IMR-90 (cell line): ENCODE data around the gene SLC7A6OS. TPM values are rescaled to one million over a fixed set of nuclear protein-coding genes. Genes with fewer than 3 reads are reported as not detected.

ENCODE experiments used
- ATAC-seq: fragments of 200-7000 bp; cut with Tn5 transposase; 2 replicates; pipeline ENCODE4 v1.9.1; 2020; ENCODE audit warnings: low read depth, mild to moderate bottlenecking, moderate library complexity
- BruUV-seq: library from RNA; stranded (reverse); fragments of 400-500 nt; replicated peaks from 2 replicates; lab custom pipeline; 2021; lab: Mats Ljungman, UMichigan
- CTCF ChIA-PET: fragments of 300-600 bp; formaldehyde crosslinking; extraction: SDS; loops from one replicate; lab custom pipeline; 2021; ENCODE audit warnings: antibody characterized with exemption; lab: Yijun Ruan, JAX
- POLR2A ChIA-PET: fragments of 300-600 bp; sonication (Branson Sonifier 250); formaldehyde crosslinking; loops from one replicate; lab custom pipeline; 2022; ENCODE audit warnings: antibody characterized with exemption; ENCODE audit not compliant: unreplicated experiment; lab: Charles Lee
- DNase-seq: peaks from one replicate; pipeline ENCODE4 v3.0.0; 2013
- H2AFZ ChIP-seq: replicated peaks from 2 replicates; pipeline ENCODE3; 2013; ENCODE audit warnings: low read length, mild to moderate bottlenecking; ENCODE audit not compliant: poor library complexity
- H2AK5ac ChIP-seq: 2 replicates; pipeline ENCODE4 v1.6.1; 2013; ENCODE audit warnings: low read depth, low read length, inconsistent platforms
- H2AK9ac ChIP-seq: replicated peaks from 2 replicates; pipeline ENCODE3; 2013; ENCODE audit warnings: mild to moderate bottlenecking, low read depth, low read length, moderate library complexity; ENCODE audit not compliant: poor library complexity
- H2BK120ac ChIP-seq: 2 replicates; pipeline ENCODE4 v1.6.1; 2013; ENCODE audit warnings: low read depth, low read length, inconsistent platforms
- H2BK15ac ChIP-seq: 3 replicates; pipeline ENCODE4 v1.6.1; 2013; ENCODE audit warnings: low read depth, low read length, inconsistent platforms
- H2BK20ac ChIP-seq: 2 replicates; pipeline ENCODE4 v1.6.1; 2013; ENCODE audit warnings: low read depth, mild to moderate bottlenecking, inconsistent platforms, low read length, moderate library complexity
- H2BK5ac ChIP-seq: 2 replicates; pipeline ENCODE4 v1.6.1; 2013; ENCODE audit warnings: mild to moderate bottlenecking, low read depth, low read length, inconsistent platforms; ENCODE audit not compliant: poor library complexity, severe bottlenecking
- H3K14ac ChIP-seq: replicated peaks from 2 replicates; pipeline ENCODE4 v1.6.1; 2013; ENCODE audit warnings: low read depth, low read length, inconsistent platforms
- H3K18ac ChIP-seq: 2 replicates; pipeline ENCODE4 v1.6.1; 2013; ENCODE audit warnings: low read depth, low read length, control low read depth
- H3K23ac ChIP-seq: 2 replicates; pipeline ENCODE4 v1.6.1; 2013; ENCODE audit warnings: low read depth, low read length, inconsistent platforms
- H3K27ac ChIP-seq: 2 replicates; pipeline ENCODE4 v1.5.1; 2013; ENCODE audit warnings: mild to moderate bottlenecking, control low read depth, low read length; ENCODE audit not compliant: insufficient read depth
- H3K27me3 ChIP-seq: 2 replicates; pipeline ENCODE4 v1.6.1; 2013; ENCODE audit warnings: low read length; ENCODE audit not compliant: control insufficient read depth, insufficient read depth
- H3K36me3 ChIP-seq: 2 replicates; pipeline ENCODE4 v1.6.1; 2013; ENCODE audit warnings: low read length, mixed read lengths; ENCODE audit not compliant: control insufficient read depth, insufficient read depth
- H3K4ac ChIP-seq: 2 replicates; pipeline ENCODE4 v1.6.1; 2013; ENCODE audit warnings: low read depth, low read length, inconsistent platforms
- H3K4me1 ChIP-seq: 2 replicates; pipeline ENCODE4 v1.6.1; 2013; ENCODE audit warnings: low read length, mixed read lengths; ENCODE audit not compliant: control insufficient read depth, insufficient read depth
- H3K4me2 ChIP-seq: 2 replicates; pipeline ENCODE4 v1.6.1; 2013; ENCODE audit warnings: low read depth, mild to moderate bottlenecking, control low read depth, low read length, moderate library complexity
- H3K4me3 ChIP-seq: 2 replicates; pipeline ENCODE4 v1.5.1; 2013; ENCODE audit warnings: low read depth, mild to moderate bottlenecking, control low read depth, low read length, moderate library complexity; ENCODE audit not compliant: insufficient read depth
- H3K56ac ChIP-seq: 2 replicates; pipeline ENCODE4 v1.6.1; 2013; ENCODE audit warnings: low read length, inconsistent platforms; ENCODE audit not compliant: insufficient read depth; ENCODE audit errors: extremely low read depth
- H3K79me1 ChIP-seq, 2 experiments: 2 replicates each; pipeline ENCODE4 v1.6.1; 2013; ENCODE audit warnings: low read length in 2 of 2, inconsistent platforms in 1 of 2, low read depth in 1 of 2
- H3K9ac ChIP-seq: 2 replicates; pipeline ENCODE4 v1.6.1; 2013; ENCODE audit warnings: low read depth, low read length, control low read depth
- H3K9me1 ChIP-seq: 2 replicates; pipeline ENCODE4 v1.6.1; 2013; ENCODE audit warnings: low read length, inconsistent platforms; ENCODE audit not compliant: insufficient read depth
- H3K9me3 ChIP-seq: 2 replicates; pipeline ENCODE4 v1.6.1; 2013; ENCODE audit warnings: low read length; ENCODE audit not compliant: control insufficient read depth, insufficient read depth
- H4K20me1 ChIP-seq: 2 replicates; pipeline ENCODE4 v1.6.1; 2013; ENCODE audit warnings: low read length, inconsistent platforms; ENCODE audit not compliant: insufficient read depth
- H4K5ac ChIP-seq: 2 replicates; pipeline ENCODE4 v1.6.1; 2013; ENCODE audit warnings: mild to moderate bottlenecking, low read depth, low read length, control low read depth
- H4K8ac ChIP-seq, 2 experiments: 2 replicates each; pipeline ENCODE4 v1.6.1; 2013; ENCODE audit warnings: low read depth in 2 of 2, low read length in 2 of 2, control low read depth in 1 of 2, inconsistent platforms in 1 of 2
- H4K91ac ChIP-seq: 2 replicates; pipeline ENCODE4 v1.6.1; 2013; ENCODE audit warnings: low read depth, low read length, inconsistent platforms; ENCODE audit not compliant: insufficient read depth
- CEBPB ChIP-seq: IDR thresholded peaks from 2 replicates; pipeline ENCODE4 v1.6.1; 2012; ENCODE audit warnings: low read depth, low read length, improper control_type of control experiment
- CHD1 ChIP-seq: IDR thresholded peaks from 2 replicates; pipeline ENCODE4 v1.6.1; 2012; ENCODE audit warnings: low read depth, low read length, improper control_type of control experiment
- CTCF ChIP-seq: conservative IDR thresholded peaks from 2 replicates; pipeline ENCODE4 v1.5.1; 2012; ENCODE audit warnings: mild to moderate bottlenecking, low read depth, low read length, improper control_type of control experiment
- ELK1 ChIP-seq: fragments of 150-350 bp; IDR thresholded peaks from 2 replicates; pipeline ENCODE4 v1.6.1; 2016; ENCODE audit warnings: low read depth, mild to moderate bottlenecking, low read length, moderate library complexity, borderline replicate concordance
- FOS ChIP-seq: fragments of 150-350 bp; IDR thresholded peaks from 2 replicates; pipeline ENCODE4 v1.6.1; 2016; ENCODE audit warnings: low read depth, low read length
- MAFK ChIP-seq: IDR thresholded peaks from 2 replicates; pipeline ENCODE4 v1.6.1; 2012; ENCODE audit warnings: low read depth, low read length, improper control_type of control experiment
- MAZ ChIP-seq: IDR thresholded peaks from 2 replicates; pipeline ENCODE4 v1.6.1; 2012; ENCODE audit warnings: low read depth, mild to moderate bottlenecking, low read length, improper control_type of control experiment, moderate library complexity, borderline replicate concordance
- NFE2L2 ChIP-seq: fragments of 150-350 bp; IDR thresholded peaks from 2 replicates; pipeline ENCODE4 v1.6.1; 2016; ENCODE audit warnings: low read depth, mild to moderate bottlenecking, low read length
- RAD21 ChIP-seq: IDR thresholded peaks from 2 replicates; pipeline ENCODE4 v1.6.1; 2012; ENCODE audit warnings: low read length, improper control_type of control experiment
- RCOR1 ChIP-seq: IDR thresholded peaks from 2 replicates; pipeline ENCODE4 v1.6.1; 2012; ENCODE audit warnings: mild to moderate bottlenecking, low read length, improper control_type of control experiment; ENCODE audit not compliant: insufficient replicate concordance
- RFX5 ChIP-seq: IDR thresholded peaks from 2 replicates; pipeline ENCODE4 v1.8.0; 2012; ENCODE audit warnings: low read depth, mild to moderate bottlenecking, low read length, moderate library complexity
- SMC3 ChIP-seq: fragments of 150-350 bp; IDR thresholded peaks from 2 replicates; pipeline ENCODE4 v1.6.1; 2016; ENCODE audit warnings: low read depth, mild to moderate bottlenecking, antibody characterized with exemption, low read length, moderate library complexity
- WGBS, 2 experiments: methylation state at CpG; one replicate each; pipeline versions ENCODE4 v1.1.5 to v1.1.7; 2013; ENCODE audit warnings: missing lambda C conversion rate in 2 of 2; ENCODE audit not compliant: insufficient read length in 1 of 2; ENCODE audit errors: extremely low coverage in 2 of 2; 5-methylcytosine and 5-hydroxymethylcytosine counted together
- dilution Hi-C: fragments of 300-500 bp; cut with HindIII; formaldehyde crosslinking; loops from one replicate; pipeline ENCODE4 v1.14.3; 2018; ENCODE audit warnings: low sequenced_read_pairs; ENCODE audit not compliant: unreplicated experiment
- in situ Hi-C: fragments of 300-500 bp; cut with MboI; formaldehyde crosslinking; loops from 3 replicates; pipeline ENCODE4 v1.14.3; 2019; ENCODE audit warnings: low sequenced_read_pairs, inconsistent platforms, mixed read lengths
- intact Hi-C: fragments of 100-400 bp; cut with micrococcal nuclease; formaldehyde crosslinking; loops from 2 replicates; pipeline ENCODE4 v1.10.0; 2022
- polyA plus RNA-seq, 3 experiments: library from polyadenylated mRNA; depleted of rRNA; stranded (reverse); fragments of >200 nt; gene quantifications; 2 replicates each; pipeline ENCODE4 v1.2.3, GENCODE V29; 2012; ENCODE audit warnings: low replicate concordance in 1 of 3
- total RNA-seq: library from RNA; depleted of rRNA; stranded (reverse); fragments of >200 nt; gene quantifications from 2 replicates; pipeline ENCODE4 v1.2.3, GENCODE V29; 2012

Gene SLC7A6OS
- total and polyA plus RNA-seq, 2 of the 4 experiments (the other 2 are of a cell fraction), result 6.8 to 8.4 TPM

GRCh38 chr16:68287276-68288251 lies 23.2 kb downstream of the SLC7A6OS start:
- H3K79me1 ChIP-seq, result peaks cover 40 to 96% of the 10 kb centered on the region in 2 experiments
- H3K9me3 ChIP-seq, result no peaks in the 10 kb centered on the region
- H2AK5ac ChIP-seq, result peak overlapping the region; percentile 92; the same call in 1 of the 2 replicates
- peak overlapping the region; percentile 43 for H2BK5ac ChIP-seq
- H3K9ac ChIP-seq, result no peak overlapping the region
- H3K4ac ChIP-seq, result peak overlapping the region; percentile 60
- WGBS, 2 experiments, result 94% methylated on average over 7 of the region's 11 CpGs; no CpG with 5 or more reads in 1 of the 2 experiments
- peaks cover 60% of the 10 kb centered on the region for H4K20me1 ChIP-seq
- no peak overlapping the region for H3K18ac ChIP-seq
- H3K9me1 ChIP-seq, result peaks cover 37% of the 10 kb centered on the region
- H3K27me3 ChIP-seq, result no peaks in the 10 kb centered on the region
- peak overlapping the region; percentile 20; the same call in 1 of the 2 replicates for H3K23ac ChIP-seq
- no peak overlapping the region for H2AFZ ChIP-seq
- no peak overlapping the region for H3K4me2 ChIP-seq
- H3K4me3 ChIP-seq, result no peak overlapping the region
- H3K14ac ChIP-seq, result peak overlapping the region; percentile 65
- no TSS peak for BruUV-seq
- peak overlapping the region; percentile 48; the same call in 1 of the 2 replicates for H3K27ac ChIP-seq
- ATAC-seq (peak; percentile 95), DNase-seq (peak; percentile 86)
- dilution Hi-C loops (no loop called here), intact Hi-C loops (no loop called here), in situ Hi-C loops (no loop called here)
- no peak overlapping the region for H4K8ac ChIP-seq
- POLR2A ChIA-PET, result no interaction called here
- no peak overlapping the region for H2BK120ac ChIP-seq
- H2BK20ac ChIP-seq, result peak overlapping the region; percentile 14; the same call in 1 of the 2 replicates
- CTCF ChIA-PET, result interaction anchor here (0.7 to 1.2 kb wide), 5 partner anchors 12 to 60 kb away, joined by 3 read pairs; no protein-coding TSS in a partner anchor
- peak overlapping the region; percentile 83 for H2AK9ac ChIP-seq
- H2BK15ac ChIP-seq, result no peak overlapping the region; the same call in 2 of the 3 replicates
- H4K5ac ChIP-seq, result no peak overlapping the region; the same call in 1 of the 2 replicates
- H3K36me3 ChIP-seq, result peaks cover 33% of the 10 kb centered on the region
- H4K91ac ChIP-seq, result no peak overlapping the region; the same call in 1 of the 2 replicates
- H3K56ac ChIP-seq, result no peak overlapping the region
- H3K4me1 ChIP-seq, result peaks cover 11% of the 10 kb centered on the region
- 0 out of 2 replicates have a peak, but pooled peaks have one; percentile 25 for TF ChIP-seq FOS
- TF ChIP-seq CTCF, result no peak
- TF ChIP-seq CHD1, result no peak
- no peak for TF ChIP-seq MAFK
- TF ChIP-seq ELK1, result no peak
- TF ChIP-seq CEBPB, result peak; percentile 17; the same call in 1 of the 2 replicates
- TF ChIP-seq NFE2L2, result no peak
- TF ChIP-seq RCOR1, result no peak
- TF ChIP-seq RAD21, result no peak
- 0 out of 2 replicates have a peak, but pooled peaks have one; percentile 52 for TF ChIP-seq RFX5
- no peak for TF ChIP-seq MAZ
- TF ChIP-seq SMC3, result no peak
